Tibial artery (tissue), 4 donors: ENCODE measurements around the gene TECR.

Experiments
- DNase-seq, 2 donors: peaks; one replicate each; pipeline ENCODE4 v3.0.0-alpha.2; 2019
- H3K27ac ChIP-seq, 2 donors: fragments of 200-600 bp; sonication (generic) in 1 of 2; 1 replicate in 1 of 2; 2 replicates in 1 of 2; pipeline ENCODE4 v1.5.1; 2018 to 2019; ENCODE audit warnings: mild to moderate bottlenecking in 1 of 2
- H3K27me3 ChIP-seq, 2 donors: fragments of 200-600 bp; sonication (generic) in 1 of 2; one replicate each; pipeline versions ENCODE4 v1.5.1 to v1.6.0; 2016 to 2019
- H3K36me3 ChIP-seq, 3 donors: fragments of 200-600 bp; sonication (generic) in 2 of 3; one replicate each; pipeline ENCODE4 v1.5.1; 2016 to 2019; ENCODE audit warnings: mild to moderate bottlenecking in 2 of 3
- H3K4me1 ChIP-seq, 4 donors: fragments of 200-600 bp; sonication (generic) in 2 of 4; 1 replicate in 3 of 4; 2 replicates in 1 of 4; pipeline ENCODE4 v1.5.1; 2016 to 2019
- H3K4me3 ChIP-seq, 2 donors: fragments of 200-600 bp; sonication (generic) in 1 of 2; 1 replicate in 1 of 2; 2 replicates in 1 of 2; pipeline ENCODE4 v1.5.1; 2018 to 2019; ENCODE audit warnings: mild to moderate bottlenecking in 2 of 2
- H3K9me3 ChIP-seq, 3 donors: fragments of 200-600 bp; sonication (generic) in 1 of 3; one replicate each; pipeline ENCODE4 v1.5.1; 2016 to 2019
- CTCF ChIP-seq, 2 experiments: fragments of 200-600 bp in 1 of 2; fragments of 450-650 bp in 1 of 2; IDR thresholded peaks; one replicate each; pipeline ENCODE4 v1.5.1; 2017 to 2019; ENCODE audit warnings: antibody characterized with exemption in 2 of 2, mild to moderate bottlenecking in 1 of 2, moderate library complexity in 1 of 2
- intact Hi-C: fragments of 100-400 bp; cut with DNase I; formaldehyde crosslinking; loops from one replicate; pipeline ENCODE4 v1.15.0; 2023; ENCODE audit warnings: low total_unique reads

Gene TECR

GRCh38 chr19:14514215-14514863, 15.1 kb upstream of the TECR start:
- peaks cover 25 to 43% (median 38%) of the 10 kb centered on the region in 3 donors for H3K36me3 ChIP-seq
- H3K4me1 ChIP-seq, result peaks cover 0 to 41% (median 30%) of the 10 kb centered on the region in 4 donors
- intact Hi-C loops, result no loop called here
- TF ChIP-seq CTCF (IDR thresholded peaks at IDR 0.05), result no peak
- H3K9me3 ChIP-seq, result no peaks in the 10 kb centered on the region
- H3K27me3 ChIP-seq, result no peaks in the 10 kb centered on the region
- H3K4me3 ChIP-seq, result no peak overlapping the region
- H3K27ac ChIP-seq, result no peak overlapping the region
- no peak for DNase-seq

GRCh38 chr19:14515501-14516047, 13.8 kb upstream of the TECR start:
- DNase-seq, result no peak
- H3K4me1 ChIP-seq, result peaks cover 0 to 41% (median 30%) of the 10 kb centered on the region in 4 donors
- H3K9me3 ChIP-seq, result no peaks in the 10 kb centered on the region

GRCh38 chr19:14516048-14516534, 13.3 kb upstream of the TECR start:
- Histone ChIP-seq H3K9me3 (no peaks in the 10 kb centered on the region), H3K27me3 (no peaks in the 10 kb centered on the region), H3K4me1 (peaks cover 0 to 39% (median 28%) of the 10 kb centered on the region in 4 donors), H3K36me3 (peaks cover 25 to 43% (median 38%) of the 10 kb centered on the region in 3 donors), H3K4me3 (peak overlapping the region; percentile 90 to 92), H3K27ac (peak overlapping the region; percentile 98 to 99)
- no peak for DNase-seq
- TF ChIP-seq CTCF (IDR thresholded peaks at IDR 0.05), result no peak
- intact Hi-C loops, result no loop called here

More at GRCh38 chr19:14515501-14516047, 13.8 kb upstream of the TECR start:
- Histone ChIP-seq H3K27ac (peak overlapping the region; percentile 98 to 99), H3K4me3 (peak overlapping the region in 1 of 2 donors; percentile 90), H3K36me3 (peaks cover 25 to 43% (median 38%) of the 10 kb centered on the region in 3 donors), H3K27me3 (no peaks in the 10 kb centered on the region)
- TF ChIP-seq CTCF (IDR thresholded peaks at IDR 0.05), result no peak
- intact Hi-C loops, result no loop called here

- intact Hi-C loops, result no loop called here
- no peak for DNase-seq
- Histone ChIP-seq H3K27ac (peak overlapping the region; percentile 98 to 99), H3K36me3 (peaks cover 25 to 43% (median 38%) of the 10 kb centered on the region in 3 donors), H3K9me3 (no peaks in the 10 kb centered on the region), H3K4me3 (peak overlapping the region; percentile 90 to 92), H3K4me1 (peaks cover 0 to 39% (median 28%) of the 10 kb centered on the region in 4 donors), H3K27me3 (no peaks in the 10 kb centered on the region)
- TF ChIP-seq CTCF (IDR thresholded peaks at IDR 0.05), result no peak
Observed at GRCh38 chr19:14516746-14517438, 12.5 kb upstream of the TECR start.

GRCh38 chr19:14517446-14517839, 12.0 kb upstream of the TECR start:
- H3K36me3 ChIP-seq, result peaks cover 25 to 43% (median 38%) of the 10 kb centered on the region in 3 donors
- intact Hi-C loops, result no loop called here
- no peaks in the 10 kb centered on the region for H3K9me3 ChIP-seq
- no peak for DNase-seq
- H3K27me3 ChIP-seq, result no peaks in the 10 kb centered on the region
- H3K4me3 ChIP-seq, result peak overlapping the region; percentile 90 to 92
- TF ChIP-seq CTCF (IDR thresholded peaks at IDR 0.05), result no peak
- peak overlapping the region; percentile 98 to 99 for H3K27ac ChIP-seq
- peaks cover 0 to 39% (median 28%) of the 10 kb centered on the region in 4 donors for H3K4me1 ChIP-seq
